HG02588 (cell line): Measurements from ENCODE around the gene FAM120AOS.
"Not testable (repeated sequence)": the region's sequence is repeated elsewhere in the genome, so short reads cannot be mapped to it uniquely, and the experiment has no call there.

Experiments used
- ATAC-seq: cut with Tn5 transposase; IDR thresholded peaks from one replicate; pipeline ENCODE4 v1.9.1; 2021; ENCODE audit warnings: mild to moderate bottlenecking, moderate library complexity; ENCODE audit not compliant: unreplicated experiment

FAM120AOS gene

DNA sequence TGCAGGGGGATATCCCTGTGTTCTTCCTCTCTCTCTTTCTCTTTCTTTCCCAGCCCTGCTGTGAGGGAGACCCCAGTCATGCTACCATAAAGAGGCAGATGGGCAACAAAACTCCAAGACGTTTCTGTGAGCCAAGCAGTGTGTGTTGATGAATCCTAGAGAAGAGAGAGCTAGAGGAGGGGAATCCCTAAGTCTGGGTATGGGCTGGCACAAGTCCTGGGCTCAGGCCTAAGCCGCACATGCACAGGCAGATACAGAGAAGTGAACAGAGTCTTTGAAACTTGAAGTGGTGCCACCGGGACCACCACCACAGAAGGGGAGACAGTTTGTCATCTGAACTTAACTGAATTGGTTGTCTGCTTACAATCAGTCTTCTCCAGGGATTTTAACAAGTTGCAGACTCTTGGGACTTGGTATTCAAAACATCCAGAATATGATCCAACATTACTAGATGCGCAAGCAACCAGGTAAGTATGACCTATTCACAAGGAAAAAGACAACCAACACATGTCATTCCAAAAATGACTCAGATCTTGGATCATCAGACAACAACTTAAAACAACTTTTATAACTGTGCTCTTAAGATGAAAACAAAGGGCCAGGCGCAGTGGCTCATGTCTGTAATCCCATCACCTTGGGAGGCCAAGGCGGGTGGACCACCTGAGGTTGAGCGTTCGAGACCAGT, 12.3 kb downstream of the FAM120AOS start:
- no peak for ATAC-seq

DNA sequence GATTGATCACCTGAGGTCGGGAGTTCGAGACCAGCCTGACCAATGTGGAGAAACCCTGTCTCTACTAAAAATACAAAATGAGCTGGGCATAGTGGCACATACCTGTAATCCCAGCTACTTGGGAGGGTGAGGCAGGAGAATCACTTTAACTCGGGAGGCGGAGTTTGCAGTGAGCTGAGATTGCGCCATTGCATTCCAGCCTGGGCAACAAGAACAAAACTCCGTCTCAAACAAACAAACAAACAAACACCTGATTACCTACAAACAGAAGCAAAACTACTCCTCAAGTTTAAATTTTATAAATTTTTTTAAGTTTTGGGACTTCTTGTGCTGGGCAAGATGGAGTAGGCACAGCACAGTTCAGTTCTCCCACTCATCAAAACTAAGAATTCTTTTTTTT, 14.1 kb downstream of the FAM120AOS start:
- not testable (repeated sequence) for ATAC-seq

DNA sequence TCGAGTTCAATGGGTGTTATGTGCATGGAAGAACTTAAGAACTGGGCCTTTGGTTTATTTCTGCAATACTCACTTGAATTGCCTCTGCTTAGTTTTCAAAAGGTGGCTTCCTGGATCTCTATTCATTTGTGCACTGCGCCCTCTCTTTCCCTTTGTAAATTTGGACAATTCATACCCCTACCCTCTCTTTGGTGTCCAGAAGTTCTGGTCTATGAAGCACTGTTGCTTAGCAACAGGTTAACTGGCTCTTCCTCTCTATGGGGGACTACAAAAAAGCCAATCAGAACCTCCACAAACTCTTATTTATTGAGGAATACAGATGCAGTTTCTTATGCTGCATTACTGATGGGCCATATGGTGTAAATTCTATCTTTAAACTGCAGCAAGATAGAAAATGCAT, 15.4 kb downstream of the FAM120AOS start:
- no peak for ATAC-seq

DNA sequence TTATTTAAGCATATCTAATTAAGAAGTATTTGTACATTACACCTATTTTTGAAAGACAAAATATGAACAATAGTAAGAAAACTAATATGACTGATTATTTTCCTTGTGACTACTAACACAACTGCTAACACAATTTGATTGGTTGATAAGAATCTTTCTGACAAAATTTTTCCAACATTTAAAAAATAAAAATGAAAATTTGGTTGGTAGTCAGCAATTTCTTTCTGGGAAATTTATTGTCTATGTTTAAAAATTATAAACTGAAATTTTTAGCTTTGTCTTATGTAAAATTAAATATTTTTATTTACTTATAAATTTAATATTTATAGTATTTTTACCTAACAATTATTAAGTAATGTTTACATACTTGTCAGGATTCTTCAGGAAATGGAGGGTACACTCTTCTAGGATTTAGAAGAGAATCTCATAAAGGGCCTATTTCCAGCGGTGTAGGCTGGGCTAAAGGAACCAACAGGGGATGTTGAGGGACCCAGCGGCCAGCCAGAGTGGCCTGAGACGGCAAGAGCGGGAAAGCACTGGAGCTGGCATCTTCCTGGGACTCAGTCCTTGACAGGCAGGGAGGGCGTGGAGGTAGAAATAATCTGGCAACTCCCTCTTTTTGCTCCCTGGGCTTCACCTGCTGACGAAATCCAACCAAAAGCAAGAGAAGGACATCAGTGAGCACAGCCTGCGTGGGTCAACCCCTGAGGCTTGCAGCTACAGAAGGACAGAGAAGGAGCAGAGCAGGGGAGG, 16.6 kb downstream of the FAM120AOS start:
- ATAC-seq = no peak

DNA sequence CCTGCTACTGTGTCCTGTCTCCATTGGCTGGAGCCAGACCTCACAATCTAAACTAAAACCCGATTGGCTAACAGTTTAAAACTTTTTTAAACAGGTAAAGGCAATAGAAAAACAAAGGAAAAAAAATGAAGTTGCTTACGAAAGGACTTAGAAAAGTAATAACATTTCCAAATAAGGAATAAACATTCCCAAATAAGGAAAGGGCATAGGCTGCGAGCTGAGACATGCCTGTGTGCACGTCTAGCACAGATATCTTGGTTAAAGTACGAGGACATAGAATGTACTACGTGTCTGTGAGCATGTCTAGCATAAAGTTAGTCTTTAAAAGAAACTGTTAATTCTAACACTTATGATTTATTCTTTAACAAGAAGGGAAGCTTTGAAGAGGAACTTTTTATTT, 17.2 kb downstream of the FAM120AOS start:
- ATAC-seq = no peak

DNA sequence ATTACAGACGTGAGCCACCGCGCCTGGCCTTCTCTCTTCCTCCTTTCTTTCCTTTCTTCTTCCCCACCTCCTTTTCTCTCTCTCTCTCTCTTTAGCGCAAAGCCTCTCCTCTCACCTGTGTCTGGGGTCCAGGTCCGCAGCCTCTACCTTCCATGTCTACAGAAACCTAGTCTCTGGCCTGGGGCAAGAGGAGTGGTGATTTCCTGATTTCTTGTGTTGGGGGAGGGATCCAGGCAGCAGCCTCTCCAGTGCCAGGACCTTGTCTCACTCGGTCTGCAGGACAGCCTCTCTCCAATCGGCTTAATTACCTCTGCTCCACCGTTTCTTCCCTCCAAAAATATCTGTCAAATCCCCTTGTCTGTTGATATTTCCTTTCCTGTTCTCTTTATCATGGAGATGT, 18.0 kb downstream of the FAM120AOS start:
- no peak for ATAC-seq

DNA sequence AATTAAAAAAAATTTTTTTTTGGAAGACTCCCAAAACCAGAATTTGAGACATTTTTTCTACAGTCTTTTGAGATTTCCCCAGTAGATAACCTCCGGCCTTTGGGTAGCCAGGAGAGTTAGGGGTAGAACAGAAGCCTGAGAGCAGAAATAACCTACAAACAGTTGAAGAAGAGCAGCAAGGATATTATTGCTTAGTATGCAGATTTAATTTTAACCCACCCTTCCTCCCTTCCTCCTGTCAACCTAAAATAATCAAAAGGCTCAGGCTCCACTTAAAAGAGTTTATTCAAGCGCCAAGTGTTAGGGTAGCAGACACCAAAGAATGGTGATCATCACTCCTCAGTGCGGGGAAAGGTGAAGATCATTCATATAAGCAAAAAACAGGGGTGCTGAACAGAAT, 19.3 kb downstream of the FAM120AOS start:
- no peak for ATAC-seq

DNA sequence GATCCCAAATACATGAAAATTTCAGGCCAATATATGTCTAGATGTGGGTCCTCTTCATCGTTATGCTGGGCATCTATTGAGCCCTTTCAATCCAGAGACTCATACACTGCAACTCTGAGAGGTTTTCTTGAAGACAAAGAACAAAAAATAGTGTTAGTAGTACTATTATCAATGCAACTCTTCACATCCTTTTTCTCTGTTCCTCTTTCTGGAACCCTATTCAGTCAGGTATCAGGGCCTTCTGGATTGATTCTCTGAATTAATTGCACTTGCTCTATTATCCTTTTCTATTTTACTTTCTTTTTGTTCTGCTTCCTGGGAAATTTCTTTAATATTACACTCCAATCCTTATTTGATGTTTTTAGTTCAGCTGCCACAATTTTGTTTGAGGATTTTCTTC, 20.4 kb downstream of the FAM120AOS start:
- no peak for ATAC-seq

DNA sequence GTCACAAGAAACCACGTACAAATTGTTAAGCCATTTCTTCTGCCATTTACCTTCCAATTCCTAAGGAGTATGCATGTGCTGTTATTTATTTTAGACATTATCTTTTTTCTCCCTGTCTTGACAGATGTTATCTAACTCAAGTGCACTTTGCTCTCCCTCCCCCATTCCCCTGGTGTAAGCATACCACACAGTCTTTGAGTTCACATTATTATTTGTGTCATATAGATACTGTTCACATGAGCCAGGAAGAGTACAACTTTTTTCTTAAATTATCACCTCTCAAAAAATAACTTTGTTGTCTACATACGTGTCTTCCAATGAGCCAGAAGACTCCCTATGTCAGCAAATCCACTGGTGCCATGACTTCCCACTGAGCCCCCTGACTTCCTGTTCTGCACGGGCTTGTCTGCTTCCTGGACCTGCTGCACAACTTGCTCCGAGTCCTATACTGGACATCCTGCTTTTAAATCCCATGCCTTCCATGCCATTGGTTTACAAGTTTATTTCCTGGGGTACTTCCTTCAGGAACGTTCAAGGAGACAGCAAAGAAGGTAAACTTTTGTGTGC, 21.8 kb downstream of the FAM120AOS start:
- no peak for ATAC-seq

DNA sequence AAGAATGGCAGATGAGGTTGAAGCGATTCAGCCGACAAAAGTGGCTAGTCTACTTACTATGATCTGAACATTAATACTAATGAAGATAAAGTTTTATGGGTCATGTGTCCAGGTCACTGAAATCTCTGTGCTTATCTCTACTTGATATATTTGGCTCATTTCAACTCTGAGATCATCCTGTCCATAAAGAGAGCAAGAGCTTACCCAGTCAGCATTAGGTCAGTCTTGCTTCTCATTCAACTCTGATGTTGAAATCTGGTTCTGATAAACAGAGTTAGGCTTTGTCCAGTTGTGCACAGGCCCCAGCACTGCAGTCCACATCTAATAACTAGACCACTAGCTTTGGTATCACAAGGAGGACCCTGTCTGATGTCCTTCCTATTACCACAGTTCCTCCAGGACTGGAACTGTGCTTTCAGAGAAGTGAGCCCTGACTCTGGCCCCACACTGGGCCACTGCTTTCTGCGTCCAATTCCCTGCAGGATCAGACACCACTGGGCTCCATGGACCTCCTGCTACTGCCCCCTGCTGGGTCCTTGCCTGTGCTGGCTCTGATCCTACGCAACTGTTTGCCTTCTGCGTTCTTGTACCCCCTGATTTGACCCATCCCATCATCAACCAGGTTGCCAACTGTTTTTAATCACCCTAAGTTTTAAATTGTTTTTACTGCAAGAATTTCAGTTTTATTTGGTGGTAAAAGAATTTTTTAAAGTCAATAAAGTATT, 25.6 kb downstream of the FAM120AOS start:
- no peak for ATAC-seq

DNA sequence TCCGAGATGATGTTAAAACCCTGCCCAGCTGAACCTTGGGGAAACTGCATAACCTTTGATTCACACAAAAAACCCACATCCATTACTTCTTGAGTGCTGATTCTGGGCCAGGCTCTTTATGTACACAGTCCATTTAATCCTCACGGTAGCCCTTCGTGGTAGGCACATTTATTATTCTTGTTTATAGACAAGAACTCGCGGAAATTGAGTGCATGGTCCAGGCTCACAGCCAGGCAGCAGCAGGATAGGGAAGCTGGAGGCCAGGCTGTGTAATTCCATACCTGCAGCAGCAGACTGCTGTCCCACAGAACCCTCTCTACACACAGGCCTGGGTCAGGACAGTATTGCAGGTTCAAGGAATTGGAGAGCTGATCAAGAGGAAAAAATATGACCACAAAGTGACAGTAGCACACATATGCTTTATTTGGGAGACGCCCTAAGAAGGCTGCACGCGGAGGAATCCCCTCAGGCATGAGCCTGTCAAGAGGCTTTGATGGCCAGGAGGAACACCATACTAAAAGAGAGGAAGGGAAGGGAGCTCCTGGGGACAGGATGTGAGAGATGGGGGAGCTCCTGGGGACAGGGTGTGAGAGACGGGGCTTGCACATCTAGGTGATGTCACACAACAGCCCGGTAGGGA, 30.3 kb downstream of the FAM120AOS start:
- ATAC-seq = no peak

DNA sequence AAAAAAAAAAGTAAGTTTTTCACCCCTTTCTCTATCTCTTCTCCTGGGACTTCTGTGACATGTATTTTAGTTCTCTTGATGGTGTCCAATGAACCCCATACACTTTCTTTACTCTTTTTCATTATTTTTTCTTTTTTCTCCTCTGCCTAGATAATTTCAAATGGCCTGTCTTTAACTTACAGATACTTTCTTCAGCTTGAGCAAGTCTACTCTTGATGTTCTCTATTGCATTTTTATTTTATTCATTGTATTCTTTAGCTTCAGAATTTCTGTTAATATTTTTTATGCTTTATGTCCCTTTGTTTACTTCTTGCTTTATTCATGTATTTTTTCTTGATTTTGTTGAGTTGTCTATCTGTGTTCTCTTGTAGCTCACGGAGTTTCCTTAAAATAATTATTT, 34.4 kb downstream of the FAM120AOS start:
- no peak for ATAC-seq

DNA sequence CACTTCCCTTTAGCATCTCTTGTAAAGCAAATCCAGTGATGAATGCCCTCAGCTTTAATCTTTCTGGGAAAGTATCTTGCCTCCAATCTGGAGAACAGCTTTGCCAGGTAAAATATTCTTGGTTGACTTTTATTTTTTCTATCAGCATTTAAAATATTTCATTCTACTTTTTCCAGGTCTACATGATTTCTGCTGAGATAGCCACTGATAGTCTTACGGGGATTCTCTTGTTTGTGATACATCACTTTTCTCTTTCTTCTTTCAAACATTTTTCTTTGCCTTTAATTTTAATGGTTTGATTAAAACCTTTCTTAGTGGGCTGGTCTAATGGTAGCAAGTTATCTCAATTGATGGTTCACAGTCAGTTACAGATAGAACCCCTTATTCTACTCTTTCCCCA, 35.8 kb downstream of the FAM120AOS start:
- no peak for ATAC-seq

DNA sequence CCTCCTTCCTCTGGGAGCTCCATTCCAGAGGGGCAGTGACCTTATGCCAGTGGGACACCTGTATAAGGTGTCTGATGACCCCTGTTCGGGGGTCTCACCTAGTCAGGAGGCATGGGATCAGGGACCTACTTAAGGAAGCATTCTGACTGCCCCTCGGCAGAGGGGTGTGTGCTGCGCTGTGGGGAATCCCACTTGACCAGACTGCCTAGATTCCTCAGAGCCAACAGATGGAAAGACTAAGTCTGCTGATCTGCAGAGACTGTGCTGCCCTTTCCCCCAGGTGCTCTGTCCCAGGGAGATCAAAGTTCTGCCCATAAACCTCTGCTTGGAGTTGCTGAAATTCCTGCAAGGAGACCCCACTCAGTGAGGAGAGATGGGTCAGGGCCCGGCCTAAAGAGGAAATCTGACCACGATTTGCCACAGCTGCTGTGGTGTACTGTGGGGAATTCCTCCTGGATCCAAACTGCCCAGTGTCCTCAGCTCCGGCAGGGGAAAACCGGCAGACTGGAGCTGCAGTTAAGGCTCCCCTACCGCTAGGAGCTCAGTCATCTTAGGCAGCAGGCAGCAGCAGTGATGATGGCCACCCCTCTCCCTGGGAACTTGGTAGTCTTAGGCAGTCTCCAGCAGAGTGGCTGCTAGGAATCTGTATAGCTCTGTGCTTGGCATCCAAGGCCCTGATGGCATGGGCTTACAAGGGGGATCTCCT, 36.7 kb downstream of the FAM120AOS start:
- no peak for ATAC-seq

DNA sequence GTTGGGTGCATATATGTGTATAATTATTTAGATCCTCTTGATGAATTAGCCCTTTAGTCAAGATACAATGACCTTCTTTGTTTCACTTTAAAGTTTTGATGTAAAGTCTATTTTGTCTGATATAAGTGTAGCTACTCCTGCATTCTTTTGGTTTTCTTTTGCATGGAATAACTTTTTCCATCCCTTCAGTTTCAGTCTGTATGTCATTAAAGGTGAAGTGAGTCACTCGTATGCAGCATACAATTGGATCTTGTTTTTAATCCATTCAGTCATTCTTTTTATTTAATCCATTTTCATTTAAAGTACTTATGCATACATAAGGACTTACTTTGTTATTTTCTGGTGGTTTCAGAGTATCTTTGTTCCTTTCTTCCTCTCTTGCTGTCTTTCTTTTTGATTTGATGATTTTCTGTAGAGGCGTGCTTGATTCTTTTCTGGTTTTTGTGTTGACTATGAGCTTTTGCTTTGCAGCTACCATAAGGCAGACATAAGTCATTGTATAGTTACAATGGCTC, 38.1 kb downstream of the FAM120AOS start:
- no peak for ATAC-seq

DNA sequence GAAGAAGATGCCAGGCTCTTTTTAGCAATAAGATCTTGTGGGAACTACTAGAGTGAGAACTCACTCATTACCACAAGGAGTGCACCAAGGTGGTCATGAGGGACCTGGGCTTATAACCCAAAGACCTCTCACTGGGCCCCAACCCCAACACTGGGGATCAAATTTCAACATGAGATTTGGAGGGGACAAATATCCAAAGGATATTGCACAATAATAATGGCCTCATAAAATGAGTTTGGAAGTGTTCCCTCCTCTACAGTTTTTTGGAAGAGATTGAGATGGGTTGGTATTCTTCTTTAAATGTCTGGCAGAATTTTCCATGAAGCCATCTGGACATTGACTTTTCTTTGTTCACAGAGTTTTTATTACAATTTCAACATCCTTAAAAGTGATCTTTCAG, 39.9 kb downstream of the FAM120AOS start:
- ATAC-seq = no peak

DNA sequence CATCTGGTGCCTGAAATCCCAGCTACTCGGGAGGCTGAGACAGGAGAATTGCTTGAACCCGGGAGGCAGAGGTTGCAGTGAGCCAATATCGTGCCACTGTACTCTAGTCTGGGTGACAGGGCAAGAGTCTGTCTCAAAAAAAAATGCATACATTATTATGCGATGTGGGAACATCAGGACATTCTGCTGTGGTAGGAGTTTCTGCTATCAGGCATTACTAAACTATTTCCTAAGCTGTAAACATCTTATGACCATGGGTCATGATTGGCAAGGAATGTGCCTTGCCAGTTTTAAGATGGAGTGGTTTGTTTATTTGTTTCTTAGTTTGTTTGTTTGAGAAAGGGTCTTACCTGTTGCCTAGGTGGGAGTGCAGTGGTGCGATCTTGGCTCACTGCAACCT, 47.0 kb downstream of the FAM120AOS start:
- ATAC-seq = no peak

DNA sequence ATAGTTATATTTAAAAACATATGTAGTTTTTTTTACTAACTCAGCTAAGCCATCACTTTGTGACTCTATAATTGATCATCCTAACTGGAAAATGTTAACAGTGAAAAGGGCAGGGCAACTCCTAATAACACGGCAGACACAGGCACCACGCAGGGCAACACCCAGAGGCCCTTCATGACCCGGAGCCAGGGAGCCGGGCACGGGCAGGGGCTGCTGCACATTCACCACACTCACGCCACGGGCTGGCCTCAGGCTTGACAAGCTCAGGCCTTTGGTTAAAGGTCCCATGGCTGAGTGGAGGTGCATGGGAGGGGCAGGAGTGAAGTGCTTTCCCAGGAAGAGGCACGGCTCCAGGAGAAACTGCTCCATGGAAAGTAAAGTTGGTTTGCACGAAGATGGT, 54.9 kb downstream of the FAM120AOS start:
- no peak for ATAC-seq

DNA sequence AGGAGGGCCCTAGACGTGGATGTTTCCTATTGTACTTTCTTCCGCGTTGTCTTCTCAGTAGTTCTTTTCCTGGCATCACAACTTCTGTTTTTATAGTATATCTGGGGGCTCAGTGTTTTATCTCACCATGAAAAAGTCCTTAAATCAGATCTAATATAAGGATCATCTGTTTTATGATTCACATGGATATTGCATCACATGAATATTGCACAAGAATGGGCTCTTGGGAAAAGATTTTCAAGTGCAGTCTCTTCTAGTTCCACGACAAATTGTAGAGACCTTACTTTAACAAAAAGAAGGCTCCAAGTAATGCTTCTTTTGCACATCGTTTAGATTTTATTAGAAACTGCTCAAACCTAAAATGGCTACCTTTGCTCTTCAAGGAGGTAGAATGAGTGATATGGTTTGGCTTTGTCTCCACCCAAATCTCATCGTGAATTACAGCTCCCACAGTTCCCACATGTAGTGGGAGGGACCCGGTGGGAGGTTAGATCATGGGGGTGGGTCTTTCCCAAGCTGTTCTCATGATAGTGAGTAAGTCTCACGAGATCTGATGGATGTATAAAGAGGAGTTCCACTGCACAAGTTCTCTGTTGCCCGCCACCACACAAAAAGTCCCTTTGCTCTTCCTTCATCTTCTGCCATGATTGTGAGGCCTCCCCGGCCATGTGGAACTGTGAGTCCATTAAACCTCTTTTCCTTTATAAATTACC, 55.6 kb downstream of the FAM120AOS start:
- ATAC-seq = no peak
